HepG2 (cell line): ENCODE results near the gene PRSS22.
A peak's percentile ranks its signal among the peaks of the same experiment; 100 is the strongest.

ENCODE experiments used
- CBX5 ChIP-seq: sonication (generic); formaldehyde crosslinking; IDR thresholded peaks from 2 replicates; pipeline ENCODE4 v1.4.0; 2020; ENCODE audit warnings: missing genetic modification reagents, borderline replicate concordance
- FOXP1 ChIP-seq, 2 experiments: fragments of 450-650 bp in 1 of 2; IDR thresholded peaks; 2 replicates each; pipeline ENCODE4 v1.6.1; 2017 to 2018; ENCODE audit warnings: antibody characterized with exemption in 1 of 2
- HDAC1 ChIP-seq: sonication (generic); formaldehyde crosslinking; IDR thresholded peaks from 2 replicates; pipeline ENCODE4 v1.5.1; 2020; ENCODE audit warnings: mild to moderate bottlenecking, missing genetic modification reagents
- NFYB ChIP-seq: sonication (generic); formaldehyde crosslinking; IDR thresholded peaks from 2 replicates; pipeline ENCODE4 v1.4.0; 2020; ENCODE audit warnings: missing genetic modification reagents
- TCF7L2 ChIP-seq: IDR thresholded peaks from 2 replicates; pipeline ENCODE4 v1.6.1; 2011; ENCODE audit warnings: mild to moderate bottlenecking, low read depth, low read length, moderate library complexity
- ZFAT ChIP-seq: sonication (generic); formaldehyde crosslinking; conservative IDR thresholded peaks from 2 replicates; pipeline ENCODE4 v1.8.1; 2023; ENCODE audit warnings: missing genetic modification reagents, inconsistent platforms
- ZNF12 ChIP-seq: sonication (generic); formaldehyde crosslinking; IDR thresholded peaks from 2 replicates; pipeline ENCODE4 v1.5.0; 2020; ENCODE audit warnings: missing genetic modification reagents
- ZNF136 ChIP-seq: sonication (generic); formaldehyde crosslinking; IDR thresholded peaks from 2 replicates; pipeline ENCODE4 v1.8.1; 2022; ENCODE audit warnings: low read depth, mild to moderate bottlenecking, moderate library complexity, missing genetic modification reagents
- TF ChIP-seq, protein P1 (sequence below): sonication (generic); formaldehyde crosslinking; IDR thresholded peaks from 2 replicates; pipeline ENCODE4 v1.5.0; 2020; ENCODE audit warnings: mild to moderate bottlenecking, missing genetic modification reagents, moderate library complexity
- TF ChIP-seq, protein P2 (sequence below): sonication (generic); formaldehyde crosslinking; IDR thresholded peaks from 2 replicates; pipeline ENCODE4 v1.4.0; 2020; ENCODE audit warnings: missing genetic modification reagents, borderline replicate concordance

DNA sequence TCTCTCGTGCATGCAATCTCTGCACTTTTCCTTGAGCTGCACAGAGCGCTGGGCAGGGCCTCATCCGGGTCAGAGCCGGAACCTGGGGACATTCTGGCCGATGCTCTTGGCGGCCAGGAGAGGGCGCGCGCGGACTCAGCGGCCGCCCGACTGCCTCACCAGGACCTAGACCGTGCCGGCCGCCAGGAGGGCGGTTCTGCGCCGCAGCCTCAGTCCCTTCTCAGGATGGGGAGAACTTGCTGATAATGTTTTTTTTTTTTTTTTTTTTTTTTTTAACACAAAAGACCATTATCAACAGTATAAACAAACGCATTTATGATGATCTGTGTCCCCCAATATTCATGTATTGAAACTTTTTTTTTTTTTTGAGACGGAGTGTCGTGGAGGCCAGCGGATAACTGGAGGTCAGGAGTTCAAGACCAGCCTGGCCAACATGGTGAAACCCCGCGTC, 17.0 kb upstream of the PRSS22 start:
- TF ChIP-seq, protein P1, sequence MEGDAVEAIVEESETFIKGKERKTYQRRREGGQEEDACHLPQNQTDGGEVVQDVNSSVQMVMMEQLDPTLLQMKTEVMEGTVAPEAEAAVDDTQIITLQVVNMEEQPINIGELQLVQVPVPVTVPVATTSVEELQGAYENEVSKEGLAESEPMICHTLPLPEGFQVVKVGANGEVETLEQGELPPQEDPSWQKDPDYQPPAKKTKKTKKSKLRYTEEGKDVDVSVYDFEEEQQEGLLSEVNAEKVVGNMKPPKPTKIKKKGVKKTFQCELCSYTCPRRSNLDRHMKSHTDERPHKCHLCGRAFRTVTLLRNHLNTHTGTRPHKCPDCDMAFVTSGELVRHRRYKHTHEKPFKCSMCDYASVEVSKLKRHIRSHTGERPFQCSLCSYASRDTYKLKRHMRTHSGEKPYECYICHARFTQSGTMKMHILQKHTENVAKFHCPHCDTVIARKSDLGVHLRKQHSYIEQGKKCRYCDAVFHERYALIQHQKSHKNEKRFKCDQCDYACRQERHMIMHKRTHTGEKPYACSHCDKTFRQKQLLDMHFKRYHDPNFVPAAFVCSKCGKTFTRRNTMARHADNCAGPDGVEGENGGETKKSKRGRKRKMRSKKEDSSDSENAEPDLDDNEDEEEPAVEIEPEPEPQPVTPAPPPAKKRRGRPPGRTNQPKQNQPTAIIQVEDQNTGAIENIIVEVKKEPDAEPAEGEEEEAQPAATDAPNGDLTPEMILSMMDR (CRISPR knock-in tag) = peak; percentile 94
- no peak for TF ChIP-seq ZNF12 (CRISPR knock-in tag)
- TF ChIP-seq FOXP1 (IDR thresholded peaks at IDR 0.05) = no peak
- TF ChIP-seq FOXP1 (CRISPR knock-in tag; IDR thresholded peaks at IDR 0.05) = no peak
- no peak for TF ChIP-seq NFYB
- TF ChIP-seq HDAC1 (CRISPR knock-in tag) = no peak
- no peak for TF ChIP-seq ZFAT (CRISPR knock-in tag)
- TF ChIP-seq ZNF136 (CRISPR knock-in tag) = no peak
- TF ChIP-seq, protein P2, sequence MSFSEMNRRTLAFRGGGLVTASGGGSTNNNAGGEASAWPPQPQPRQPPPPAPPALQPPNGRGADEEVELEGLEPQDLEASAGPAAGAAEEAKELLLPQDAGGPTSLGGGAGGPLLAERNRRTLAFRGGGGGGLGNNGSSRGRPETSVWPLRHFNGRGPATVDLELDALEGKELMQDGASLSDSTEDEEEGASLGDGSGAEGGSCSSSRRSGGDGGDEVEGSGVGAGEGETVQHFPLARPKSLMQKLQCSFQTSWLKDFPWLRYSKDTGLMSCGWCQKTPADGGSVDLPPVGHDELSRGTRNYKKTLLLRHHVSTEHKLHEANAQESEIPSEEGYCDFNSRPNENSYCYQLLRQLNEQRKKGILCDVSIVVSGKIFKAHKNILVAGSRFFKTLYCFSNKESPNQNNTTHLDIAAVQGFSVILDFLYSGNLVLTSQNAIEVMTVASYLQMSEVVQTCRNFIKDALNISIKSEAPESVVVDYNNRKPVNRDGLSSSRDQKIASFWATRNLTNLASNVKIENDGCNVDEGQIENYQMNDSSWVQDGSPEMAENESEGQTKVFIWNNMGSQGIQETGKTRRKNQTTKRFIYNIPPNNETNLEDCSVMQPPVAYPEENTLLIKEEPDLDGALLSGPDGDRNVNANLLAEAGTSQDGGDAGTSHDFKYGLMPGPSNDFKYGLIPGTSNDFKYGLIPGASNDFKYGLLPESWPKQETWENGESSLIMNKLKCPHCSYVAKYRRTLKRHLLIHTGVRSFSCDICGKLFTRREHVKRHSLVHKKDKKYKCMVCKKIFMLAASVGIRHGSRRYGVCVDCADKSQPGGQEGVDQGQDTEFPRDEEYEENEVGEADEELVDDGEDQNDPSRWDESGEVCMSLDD = no peak
- TF ChIP-seq TCF7L2 = no peak
- no peak for TF ChIP-seq CBX5 (CRISPR knock-in tag)
